HepG2 (cell line): ENCODE measurements around the gene RPS13. TPM values are rescaled to one million over a fixed set of nuclear protein-coding genes. Genes with fewer than 3 reads are reported as not detected.

ENCODE experiments used
- ELK4 ChIP-seq: sonication (generic); formaldehyde crosslinking; IDR thresholded peaks from 2 replicates; pipeline ENCODE4 v1.9.0; 2021; ENCODE audit warnings: missing genetic modification reagents, borderline replicate concordance
- HMGXB3 ChIP-seq: sonication (generic); formaldehyde crosslinking; IDR thresholded peaks from 2 replicates; pipeline ENCODE4 v1.4.0; 2020; ENCODE audit warnings: missing genetic modification reagents, borderline replicate concordance
- KIAA2018 ChIP-seq: sonication (generic); formaldehyde crosslinking; IDR thresholded peaks from 2 replicates; pipeline ENCODE4 v1.5.0; 2020; ENCODE audit warnings: mild to moderate bottlenecking, missing genetic modification reagents, borderline replicate concordance
- PHF8 ChIP-seq: sonication (generic); formaldehyde crosslinking; IDR thresholded peaks from 2 replicates; pipeline ENCODE4 v1.5.0; 2020; ENCODE audit warnings: missing genetic modification reagents
- SIN3B ChIP-seq: fragments of 150-350 bp; IDR thresholded peaks from 2 replicates; pipeline ENCODE4 v1.6.1; 2014; ENCODE audit warnings: low read length
- TEAD3 ChIP-seq: optimal IDR thresholded peaks from 2 replicates; pipeline ENCODE3; 2016; ENCODE audit warnings: borderline replicate concordance
- ZFP82 ChIP-seq: sonication (generic); formaldehyde crosslinking; IDR thresholded peaks from 2 replicates; pipeline ENCODE4 v1.5.1; 2020; ENCODE audit warnings: mild to moderate bottlenecking, missing genetic modification reagents, borderline replicate concordance
- ZFX ChIP-seq: sonication (generic); formaldehyde crosslinking; IDR thresholded peaks from 2 replicates; pipeline ENCODE4 v1.4.0; 2020; ENCODE audit warnings: mild to moderate bottlenecking, low read depth, missing genetic modification reagents, moderate library complexity
- ZKSCAN8 ChIP-seq: IDR thresholded peaks from 2 replicates; pipeline ENCODE4 v1.6.1; 2016; ENCODE audit warnings: borderline replicate concordance, missing genetic modification reagents, missing compliant biosample characterization
- ZNF180 ChIP-seq: sonication (generic); formaldehyde crosslinking; IDR thresholded peaks from 2 replicates; pipeline ENCODE4 v1.4.0; 2020; ENCODE audit warnings: low read depth, missing genetic modification reagents, borderline replicate concordance
- ZNF572 ChIP-seq: sonication (generic); formaldehyde crosslinking; IDR thresholded peaks from 2 replicates; pipeline ENCODE4 v1.5.1; 2020; ENCODE audit warnings: mild to moderate bottlenecking, missing genetic modification reagents
- ZNF616 ChIP-seq: sonication (generic); formaldehyde crosslinking; IDR thresholded peaks from 2 replicates; pipeline ENCODE4 v1.5.0; 2020; ENCODE audit warnings: low read depth, mild to moderate bottlenecking, missing genetic modification reagents
- ZNF737 ChIP-seq: sonication (generic); formaldehyde crosslinking; IDR thresholded peaks from 2 replicates; pipeline ENCODE4 v1.5.0; 2020; ENCODE audit warnings: missing genetic modification reagents, mild to moderate bottlenecking, borderline replicate concordance
- polyA plus RNA-seq, 8 experiments: library from polyadenylated mRNA; depleted of rRNA in 3 of 8; stranded (reverse) in 7 of 8; unstranded in 1 of 8; fragments of >200 nt; fragmentation: Illumina TruSeq in 4 of 8; extraction: Trizol in 4 of 8; gene quantifications; 2 replicates each; pipeline versions ENCODE4 v1.2.1 to v1.2.3, GENCODE V29; 2011 to 2016; ENCODE audit warnings: low read depth in 4 of 8, missing spikeins in 1 of 8, mixed read lengths in 1 of 8; ENCODE audit not compliant: insufficient read depth in 1 of 8
- total RNA-seq, 5 experiments: library from RNA; depleted of rRNA; stranded (reverse); fragments of >200 nt; fragmentation: Illumina TruSeq; extraction: Trizol; gene quantifications; 2 replicates each; pipeline ENCODE4 v1.2.3, GENCODE V29; 2016; ENCODE audit warnings: low read depth in 1 of 5

RPS13 gene
- total and polyA plus RNA-seq, 2 of the 13 experiments (the other 11 are each of a cell fraction or from before 2014, with no cell fraction given) = 1,542 to 2,245 TPM

- TF ChIP-seq ZFX (CRISPR knock-in tag) (peak; percentile 80), ZNF616 (CRISPR knock-in tag) (0 out of 2 replicates have a peak, but pooled peaks have one; percentile 19), ZNF737 (CRISPR knock-in tag) (no peak), SIN3B (peak; percentile 89), ZNF572 (CRISPR knock-in tag) (peak; percentile 86; the same call in 1 of the 2 replicates), TEAD3 (peak; percentile 96), ZKSCAN8 (CRISPR knock-in tag) (no peak; the same call in 1 of the 2 replicates), ELK4 (CRISPR knock-in tag) (no peak), ZNF180 (CRISPR knock-in tag) (no peak), PHF8 (CRISPR knock-in tag) (peak; percentile 88), ZFP82 (no peak), HMGXB3 (peak; percentile 90), KIAA2018 (no peak)
Measured at GRCh38 chr11:17077520-17078401, at the start of gene RPS13 (continued).
